Stomach (tissue), 4 donors: Measurements from ENCODE around the gene TTC9.

Source experiments
- CTCF ChIP-seq, 7 experiments: fragments of 450-650 bp in 4 of 7; fragments of 200-600 bp in 3 of 7; sonication (generic) in 3 of 7; IDR thresholded peaks; one replicate each; pipeline ENCODE4 v1.5.1; 2016 to 2019; ENCODE audit warnings: antibody characterized with exemption in 7 of 7, control low read depth in 2 of 7, mild to moderate bottlenecking in 1 of 7
- POLR2A ChIP-seq, 4 donors: fragments of 450-650 bp; IDR thresholded peaks; one replicate each; pipeline ENCODE4 v1.6.1; 2016; ENCODE audit warnings: antibody characterized with exemption in 4 of 4, control low read depth in 2 of 4, mild to moderate bottlenecking in 1 of 4, moderate library complexity in 1 of 4

DNA sequence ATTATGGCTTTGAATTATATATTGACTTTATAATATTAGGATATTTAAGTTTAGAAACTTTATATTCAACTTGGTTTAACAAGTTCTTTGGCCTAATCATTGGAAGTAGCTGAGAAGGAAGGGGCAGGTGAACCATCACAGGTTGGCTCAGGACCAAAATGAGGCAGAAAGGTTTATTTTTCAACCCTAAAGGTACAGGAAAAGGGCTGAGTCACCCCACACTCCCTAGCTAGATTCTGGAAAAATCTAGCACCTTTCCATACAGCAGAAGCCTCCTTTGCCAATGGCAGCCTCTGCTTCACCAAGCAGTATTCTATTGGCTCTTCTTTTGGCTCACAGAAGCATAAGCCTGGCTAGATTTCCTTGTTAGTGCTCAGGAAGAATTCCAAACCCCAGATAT, 22.0 kb upstream of the TTC9 start:
- no peak for TF ChIP-seq CTCF (IDR thresholded peaks at IDR 0.05)
- no peak for TF ChIP-seq POLR2A (IDR thresholded peaks at IDR 0.05)
